WERI-Rb-1 (cell line): ENCODE results near the gene MIER3.

Experiments used
- DNase-seq: peaks from one replicate; pipeline ENCODE4 v3.0.0-alpha.2; 2020
- H3K27ac ChIP-seq: fragments of 250-450 bp; sonication (Bioruptor Pico); 2 replicates; pipeline ENCODE4 v1.5.1; 2020; ENCODE audit warnings: mild to moderate bottlenecking, moderate library complexity
- H3K27me3 ChIP-seq: fragments of 250-450 bp; sonication (Bioruptor Pico); 2 replicates; pipeline ENCODE4 v1.5.1; 2021; ENCODE audit warnings: mild to moderate bottlenecking, low read depth, moderate library complexity; ENCODE audit not compliant: insufficient read depth, severe bottlenecking
- H3K36me3 ChIP-seq: fragments of 250-450 bp; sonication (Bioruptor Pico); 2 replicates; pipeline ENCODE4 v1.5.1; 2020; ENCODE audit warnings: mild to moderate bottlenecking, moderate library complexity
- H3K4me3 ChIP-seq: 2 replicates; pipeline ENCODE4 v1.5.1; 2011; ENCODE audit warnings: low read depth, mild to moderate bottlenecking, control low read depth, low read length
- H3K9me3 ChIP-seq: fragments of 250-450 bp; sonication (Bioruptor Pico); 2 replicates; pipeline ENCODE4 v1.5.1; 2021; ENCODE audit warnings: mild to moderate bottlenecking, moderate library complexity; ENCODE audit not compliant: severe bottlenecking
- TF ChIP-seq, protein P1 (sequence below): IDR thresholded peaks from 2 replicates; pipeline ENCODE4 v1.5.1; 2011; ENCODE audit warnings: low read depth, mild to moderate bottlenecking, control low read depth, inconsistent platforms, low read length

MIER3 gene

DNA sequence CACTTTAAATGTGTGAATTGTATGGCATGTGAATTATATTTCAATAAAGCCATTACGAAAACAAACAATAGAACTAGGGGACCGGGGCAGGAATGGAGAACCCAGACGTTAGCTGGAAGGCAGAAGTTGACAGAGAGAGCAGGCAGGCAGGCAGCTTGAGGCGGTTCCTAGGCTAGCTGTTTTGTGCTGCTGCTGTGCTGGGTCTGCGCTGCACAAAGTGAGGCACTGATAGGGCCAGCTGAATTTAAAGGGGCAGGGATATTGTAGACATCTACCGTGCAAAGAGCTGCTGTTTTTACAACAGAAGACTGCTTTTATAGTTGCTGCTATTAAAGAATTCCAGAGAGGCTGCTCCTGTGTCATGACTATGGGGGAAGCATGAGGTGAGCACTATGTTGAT lies 21.6 kb upstream of the MIER3 start:
- H3K4me3 ChIP-seq, result no peak overlapping the region
- H3K27ac ChIP-seq, result no peak overlapping the region
- H3K9me3 ChIP-seq, result no peaks in the 10 kb centered on the region
- TF ChIP-seq, protein P1, sequence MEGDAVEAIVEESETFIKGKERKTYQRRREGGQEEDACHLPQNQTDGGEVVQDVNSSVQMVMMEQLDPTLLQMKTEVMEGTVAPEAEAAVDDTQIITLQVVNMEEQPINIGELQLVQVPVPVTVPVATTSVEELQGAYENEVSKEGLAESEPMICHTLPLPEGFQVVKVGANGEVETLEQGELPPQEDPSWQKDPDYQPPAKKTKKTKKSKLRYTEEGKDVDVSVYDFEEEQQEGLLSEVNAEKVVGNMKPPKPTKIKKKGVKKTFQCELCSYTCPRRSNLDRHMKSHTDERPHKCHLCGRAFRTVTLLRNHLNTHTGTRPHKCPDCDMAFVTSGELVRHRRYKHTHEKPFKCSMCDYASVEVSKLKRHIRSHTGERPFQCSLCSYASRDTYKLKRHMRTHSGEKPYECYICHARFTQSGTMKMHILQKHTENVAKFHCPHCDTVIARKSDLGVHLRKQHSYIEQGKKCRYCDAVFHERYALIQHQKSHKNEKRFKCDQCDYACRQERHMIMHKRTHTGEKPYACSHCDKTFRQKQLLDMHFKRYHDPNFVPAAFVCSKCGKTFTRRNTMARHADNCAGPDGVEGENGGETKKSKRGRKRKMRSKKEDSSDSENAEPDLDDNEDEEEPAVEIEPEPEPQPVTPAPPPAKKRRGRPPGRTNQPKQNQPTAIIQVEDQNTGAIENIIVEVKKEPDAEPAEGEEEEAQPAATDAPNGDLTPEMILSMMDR, result no peak
- H3K36me3 ChIP-seq, result no peaks in the 10 kb centered on the region
- H3K27me3 ChIP-seq, result no peaks in the 10 kb centered on the region
- DNase-seq, result no peak

DNA sequence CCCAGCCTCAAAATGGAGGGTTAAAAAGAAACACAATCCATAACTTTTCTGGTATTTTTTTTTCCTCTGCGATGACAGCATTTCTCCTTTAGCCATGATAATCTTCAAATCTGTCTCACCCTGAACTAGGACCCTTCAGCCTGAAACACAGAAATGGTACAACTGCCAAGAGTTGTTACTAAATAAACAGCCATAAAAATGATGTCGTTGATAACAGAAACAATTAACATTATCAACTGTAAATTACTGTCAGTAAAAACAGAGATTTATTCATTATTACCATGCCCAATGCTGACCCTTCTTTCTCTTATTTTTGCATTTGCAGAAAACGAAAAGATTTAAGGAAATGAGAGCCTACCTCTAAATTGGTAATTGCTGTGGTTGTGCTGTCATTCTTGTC lies 19.4 kb upstream of the MIER3 start:
- no peak for DNase-seq
- H3K4me3 ChIP-seq, result no peak overlapping the region
- H3K36me3 ChIP-seq, result no peaks in the 10 kb centered on the region
- no peaks in the 10 kb centered on the region for H3K27me3 ChIP-seq
- TF ChIP-seq, protein P1, result no peak
- no peaks in the 10 kb centered on the region for H3K9me3 ChIP-seq
- no peak overlapping the region for H3K27ac ChIP-seq

DNA sequence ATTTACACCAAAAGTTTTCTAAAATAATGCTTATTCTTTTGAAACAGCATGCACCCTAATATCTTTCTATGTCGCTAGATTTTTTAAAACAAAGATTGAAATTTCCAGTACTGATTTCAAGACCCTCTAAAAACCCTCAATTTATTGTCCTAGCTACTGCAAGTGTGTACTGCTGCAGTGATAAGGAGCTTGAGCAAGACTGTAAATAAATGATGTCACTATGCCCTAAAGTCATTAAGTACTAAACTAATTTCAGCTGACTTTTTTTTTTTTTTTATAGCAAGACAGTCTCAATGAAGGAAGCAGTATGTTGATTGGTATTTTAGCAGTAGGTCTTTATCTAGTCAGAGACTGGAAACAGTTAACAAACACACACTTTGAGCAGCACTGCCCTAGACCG lies 12.2 kb upstream of the MIER3 start:
- DNase-seq, result no peak
- Histone ChIP-seq H3K27me3 (no peaks in the 10 kb centered on the region), H3K36me3 (no peaks in the 10 kb centered on the region), H3K27ac (no peak overlapping the region), H3K9me3 (no peaks in the 10 kb centered on the region), H3K4me3 (no peak overlapping the region)
- TF ChIP-seq, protein P1, result no peak

DNA sequence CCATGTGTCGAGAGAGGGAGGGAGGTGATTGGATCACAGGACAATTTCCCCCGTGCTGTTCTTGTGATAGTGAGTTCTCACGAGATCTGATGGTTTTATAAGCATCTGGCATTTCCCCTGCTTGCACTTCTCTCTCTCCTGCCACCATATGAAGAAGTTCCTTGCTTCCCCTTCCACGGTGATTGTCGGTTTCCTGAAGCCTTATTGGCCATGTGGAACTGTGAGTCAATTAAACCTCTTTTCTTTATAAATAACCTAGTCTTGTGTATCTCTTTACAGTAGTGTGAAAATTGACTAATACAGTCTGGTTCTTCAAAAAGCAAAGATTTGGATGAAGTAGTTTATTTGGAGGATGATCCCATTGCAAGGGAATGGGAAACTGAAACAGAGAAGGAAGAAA lies 11.3 kb upstream of the MIER3 start:
- Histone ChIP-seq H3K27ac (no peak overlapping the region), H3K36me3 (no peaks in the 10 kb centered on the region), H3K9me3 (no peaks in the 10 kb centered on the region), H3K27me3 (no peaks in the 10 kb centered on the region), H3K4me3 (no peak overlapping the region)
- DNase-seq, result no peak
- TF ChIP-seq, protein P1, result no peak

DNA sequence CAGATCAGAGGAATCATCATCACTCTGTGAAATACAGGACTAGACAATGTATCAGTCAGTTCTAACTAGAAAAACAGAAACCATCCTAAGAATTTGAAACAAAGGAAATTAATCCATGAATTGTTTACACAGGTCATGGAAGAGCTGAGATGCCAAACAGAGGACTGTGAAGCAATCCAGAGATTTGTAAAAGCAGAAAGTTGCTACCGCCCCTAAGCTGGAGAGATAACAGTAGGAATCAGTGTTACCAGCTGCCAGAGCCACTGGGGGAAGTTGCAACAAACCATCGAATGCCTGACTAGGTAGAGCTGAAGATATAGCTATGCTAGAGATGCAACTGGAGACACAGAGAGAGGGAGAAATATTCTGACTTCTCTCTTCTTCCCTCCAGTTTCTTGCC lies 10.4 kb upstream of the MIER3 start:
- Histone ChIP-seq H3K9me3 (no peaks in the 10 kb centered on the region), H3K36me3 (no peaks in the 10 kb centered on the region), H3K27me3 (no peaks in the 10 kb centered on the region), H3K4me3 (no peak overlapping the region), H3K27ac (no peak overlapping the region)
- DNase-seq, result no peak
- TF ChIP-seq, protein P1, result no peak

DNA sequence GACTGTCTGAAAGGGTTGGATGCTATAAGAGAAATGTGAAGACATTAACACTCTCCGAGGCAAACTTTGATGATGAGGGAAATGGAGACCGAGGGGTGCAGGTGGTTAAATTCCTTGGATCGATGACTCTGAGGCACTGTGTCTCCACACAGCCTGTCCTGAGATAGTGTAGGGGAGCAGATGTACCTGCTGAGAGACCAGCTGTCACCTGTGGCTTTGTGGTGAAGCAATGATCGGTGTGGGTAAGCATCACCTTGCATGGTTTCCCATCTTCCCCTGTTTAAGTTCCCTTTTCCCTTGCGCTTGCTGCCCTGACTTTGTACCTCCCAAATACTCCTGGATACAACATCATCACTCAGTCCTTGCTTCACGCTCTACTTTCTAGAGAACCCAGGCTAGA lies 9.8 kb upstream of the MIER3 start:
- TF ChIP-seq, protein P1, result no peak
- peak; percentile 30 for DNase-seq
- H3K4me3 ChIP-seq, result no peak overlapping the region
- no peaks in the 10 kb centered on the region for H3K36me3 ChIP-seq
- H3K27me3 ChIP-seq, result no peaks in the 10 kb centered on the region
- H3K9me3 ChIP-seq, result no peaks in the 10 kb centered on the region
- H3K27ac ChIP-seq, result no peak overlapping the region
